ENCODE data around the gene DNAH14. TPM values are rescaled to one million over a fixed set of nuclear protein-coding genes. Genes with fewer than 3 reads are reported as not detected.
"Not testable (repeated sequence)": the region's sequence is repeated elsewhere in the genome, so short reads cannot be mapped to it uniquely, and the experiment has no call there.

DNAH14 gene
- total RNA-seq, 2 donors from 2014 or later = 7.5 to 9.6 TPM

GRCh38 chr1:225021037-225021436 is 91.6 kb downstream of the DNAH14 start:
- Histone ChIP-seq H3K9me3 (no peaks in the 10 kb centered on the region), H3K9ac (ENCODE audit: low read depth in 2 of 2, low read length in 2 of 2) (no peak overlapping the region), H3K27ac (no peak overlapping the region), H3K36me3 (no peaks in the 10 kb centered on the region), H3K4me1 (no peaks in the 10 kb centered on the region), H3K4me3 (no peak overlapping the region), H3K27me3 (no peaks in the 10 kb centered on the region)
- no peak for TF ChIP-seq CTCF (IDR thresholded peaks at IDR 0.05)
- no peak for DNase-seq
- intact Hi-C loops (cut with DNase I) = no loop called here

GRCh38 chr1:225026701-225027100 is 97.2 kb downstream of the DNAH14 start:
- no peaks in the 10 kb centered on the region for H3K27me3 ChIP-seq
- no peaks in the 10 kb centered on the region for H3K4me1 ChIP-seq
- intact Hi-C loops (cut with DNase I) = no loop called here
- H3K27ac ChIP-seq = no peak overlapping the region
- H3K9ac ChIP-seq (ENCODE audit: low read depth in 2 of 2, low read length in 2 of 2) = no peak overlapping the region
- TF ChIP-seq CTCF (IDR thresholded peaks at IDR 0.05) = no peak
- no peak overlapping the region for H3K4me3 ChIP-seq
- no peaks in the 10 kb centered on the region for H3K9me3 ChIP-seq
- no peak for DNase-seq
- H3K36me3 ChIP-seq = no peaks in the 10 kb centered on the region

- DNase-seq; H3K4me1 ChIP-seq; H3K4me3 ChIP-seq; H3K9ac ChIP-seq (ENCODE audit: low read depth in 2 of 2, low read length in 2 of 2); H3K9me3 ChIP-seq; H3K36me3 ChIP-seq; H3K27me3 ChIP-seq; intact Hi-C loops (cut with DNase I); H3K27ac ChIP-seq: not testable (repeated sequence)
Observed at GRCh38 chr1:225036441-225036840, 107.0 kb downstream of the DNAH14 start.

- H3K36me3 ChIP-seq = no peaks in the 10 kb centered on the region
- H3K27me3 ChIP-seq = no peaks in the 10 kb centered on the region
- H3K9ac ChIP-seq (ENCODE audit: low read depth in 2 of 2, low read length in 2 of 2) = no peak overlapping the region
- no peak overlapping the region for H3K27ac ChIP-seq
- no peak for TF ChIP-seq CTCF (IDR thresholded peaks at IDR 0.05)
- intact Hi-C loops (cut with DNase I) = no loop called here
- no peaks in the 10 kb centered on the region for H3K4me1 ChIP-seq
- H3K4me3 ChIP-seq = no peak overlapping the region
- DNase-seq = no peak
- H3K9me3 ChIP-seq = no peaks in the 10 kb centered on the region
Observed at GRCh38 chr1:225042263-225042662, 112.8 kb downstream of the DNAH14 start.

- no peak for DNase-seq
- Histone ChIP-seq H3K4me1 (no peaks in the 10 kb centered on the region), H3K9me3 (no peaks in the 10 kb centered on the region), H3K4me3 (no peak overlapping the region), H3K27ac (no peak overlapping the region), H3K27me3 (no peaks in the 10 kb centered on the region), H3K36me3 (no peaks in the 10 kb centered on the region), H3K9ac (ENCODE audit: low read depth in 2 of 2, low read length in 2 of 2) (no peak overlapping the region)
- intact Hi-C loops (cut with DNase I) = no loop called here
- no peak for TF ChIP-seq CTCF (IDR thresholded peaks at IDR 0.05)
Observed at GRCh38 chr1:225044258-225044657, 114.8 kb downstream of the DNAH14 start.

GRCh38 chr1:225049594-225049993 is 120.1 kb downstream of the DNAH14 start:
- Histone ChIP-seq H3K9ac (ENCODE audit: low read depth in 2 of 2, low read length in 2 of 2) (no peak overlapping the region), H3K4me1 (no peaks in the 10 kb centered on the region), H3K4me3 (no peak overlapping the region), H3K27me3 (no peaks in the 10 kb centered on the region), H3K27ac (no peak overlapping the region), H3K9me3 (no peaks in the 10 kb centered on the region), H3K36me3 (no peaks in the 10 kb centered on the region)
- no peak for DNase-seq
- TF ChIP-seq CTCF (IDR thresholded peaks at IDR 0.05) = no peak
- intact Hi-C loops (cut with DNase I) = no loop called here
